K562 (cell line): Measurements from ENCODE around the gene ADM5.

Experiments used
- ERF ChIP-seq: fragments of 450-650 bp; formaldehyde crosslinking; IDR thresholded peaks from 2 replicates; pipeline ENCODE4 v1.4.0; 2020; ENCODE audit warnings: mild to moderate bottlenecking, mixed read lengths
- EZH2 ChIP-seq: IDR thresholded peaks from 2 replicates; pipeline ENCODE4 v1.6.1; 2012; ENCODE audit warnings: low read depth, mild to moderate bottlenecking, inconsistent platforms, low read length, borderline replicate concordance
- FOXK2 ChIP-seq, 2 experiments: fragments of 450-650 bp; IDR thresholded peaks in 1 of 2; conservative IDR thresholded peaks in 1 of 2; 2 replicates each; pipeline ENCODE4 v1.6.1; 2016; ENCODE audit warnings: low read depth in 2 of 2, mild to moderate bottlenecking in 1 of 2
- RFX5 ChIP-seq: IDR thresholded peaks from 2 replicates; pipeline ENCODE4 v1.6.1; 2011; ENCODE audit warnings: low read depth, mild to moderate bottlenecking, improper control_type of control experiment, low read length
- SAFB2 ChIP-seq: fragments of 200-400 bp; formaldehyde crosslinking; IDR thresholded peaks from 2 replicates; pipeline ENCODE4 v1.6.1; 2018; ENCODE audit warnings: borderline replicate concordance, low read length, low read depth, moderate library complexity; ENCODE audit not compliant: severe bottlenecking
- ZNF134 ChIP-seq: fragments of 250-450 bp; sonication (Bioruptor Pico); conservative IDR thresholded peaks from 2 replicates; pipeline ENCODE4 v1.4.0; 2020
- ZNF764 ChIP-seq: fragments of 250-450 bp; sonication (Bioruptor Pico); IDR thresholded peaks from 2 replicates; pipeline ENCODE4 v1.4.0; 2020; ENCODE audit warnings: low read depth, mild to moderate bottlenecking, moderate library complexity
- TF ChIP-seq, protein P1 (sequence below), 3 experiments: IDR thresholded peaks in 2 of 3; conservative IDR thresholded peaks in 1 of 3; 2 replicates each; pipeline ENCODE4 v1.5.1; 2011 to 2012; ENCODE audit warnings: low read length in 3 of 3, mild to moderate bottlenecking in 3 of 3, control low read depth in 2 of 3, improper control_type of control experiment in 1 of 3, inconsistent platforms in 1 of 3, low read depth in 1 of 3, mixed read lengths in 1 of 3, moderate library complexity in 1 of 3; ENCODE audit not compliant: insufficient read depth in 2 of 3

DNA sequence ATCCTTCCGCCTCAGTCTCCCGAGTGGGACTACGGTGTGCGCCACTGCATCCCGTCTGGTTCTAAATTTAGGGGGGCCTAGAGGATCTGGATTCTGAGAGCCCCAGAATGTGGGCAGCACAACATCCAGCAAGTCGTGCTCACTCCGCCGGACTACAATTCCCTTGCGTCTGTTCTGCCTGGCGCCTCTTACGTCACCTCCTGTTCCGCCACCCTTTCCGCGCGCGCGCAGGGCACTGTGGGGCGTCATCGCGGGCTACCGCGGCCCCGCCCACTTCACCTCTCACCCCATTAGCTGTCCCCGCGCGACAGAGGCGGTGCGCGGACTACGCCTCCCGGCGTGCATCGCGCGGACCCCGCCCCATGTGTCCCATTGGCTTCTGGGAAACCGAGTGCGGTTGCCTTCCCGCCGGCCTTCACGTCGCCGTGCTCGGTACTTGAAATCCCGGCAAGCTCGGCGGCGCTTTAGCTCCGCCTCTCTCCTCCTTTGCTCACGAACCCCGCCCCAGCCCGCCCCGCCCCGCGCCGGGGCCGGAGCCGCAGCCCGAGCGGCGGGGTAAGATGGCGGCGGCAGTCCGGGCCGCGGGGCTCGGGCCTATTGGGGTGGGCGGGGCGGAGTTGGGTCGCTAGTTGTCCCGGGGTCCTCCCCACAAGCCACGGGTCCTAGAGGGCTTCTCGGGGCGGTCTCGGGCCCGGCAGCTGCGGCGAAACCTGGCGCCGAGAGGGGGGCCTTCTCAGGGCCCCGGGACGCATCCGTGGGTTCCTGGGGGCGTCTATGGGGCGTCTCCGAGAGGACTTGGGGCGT, 47.5 kb upstream of the ADM5 start, which contains the start of gene SCAF1:
- peak; percentile 37; the same call in 1 of the 2 replicates for TF ChIP-seq RFX5
- TF ChIP-seq, protein P1, sequence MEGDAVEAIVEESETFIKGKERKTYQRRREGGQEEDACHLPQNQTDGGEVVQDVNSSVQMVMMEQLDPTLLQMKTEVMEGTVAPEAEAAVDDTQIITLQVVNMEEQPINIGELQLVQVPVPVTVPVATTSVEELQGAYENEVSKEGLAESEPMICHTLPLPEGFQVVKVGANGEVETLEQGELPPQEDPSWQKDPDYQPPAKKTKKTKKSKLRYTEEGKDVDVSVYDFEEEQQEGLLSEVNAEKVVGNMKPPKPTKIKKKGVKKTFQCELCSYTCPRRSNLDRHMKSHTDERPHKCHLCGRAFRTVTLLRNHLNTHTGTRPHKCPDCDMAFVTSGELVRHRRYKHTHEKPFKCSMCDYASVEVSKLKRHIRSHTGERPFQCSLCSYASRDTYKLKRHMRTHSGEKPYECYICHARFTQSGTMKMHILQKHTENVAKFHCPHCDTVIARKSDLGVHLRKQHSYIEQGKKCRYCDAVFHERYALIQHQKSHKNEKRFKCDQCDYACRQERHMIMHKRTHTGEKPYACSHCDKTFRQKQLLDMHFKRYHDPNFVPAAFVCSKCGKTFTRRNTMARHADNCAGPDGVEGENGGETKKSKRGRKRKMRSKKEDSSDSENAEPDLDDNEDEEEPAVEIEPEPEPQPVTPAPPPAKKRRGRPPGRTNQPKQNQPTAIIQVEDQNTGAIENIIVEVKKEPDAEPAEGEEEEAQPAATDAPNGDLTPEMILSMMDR (IDR thresholded peaks at IDR 0.05 in 2 of 3, conservative IDR thresholded peaks at IDR 0.05 in 1 of 3; ENCODE audit: insufficient read depth in 2 of 3, low read depth in 1 of 3, low read length in 3 of 3) = no peak
- no peak for TF ChIP-seq ERF (CRISPR knock-in tag)
- TF ChIP-seq ZNF134 = no peak
- no peak for TF ChIP-seq ZNF764 (CRISPR knock-in tag)
- TF ChIP-seq EZH2 = no peak
- peak in 1 of 2 experiments; percentile 61; a peak in 2 of 4 replicates for TF ChIP-seq FOXK2 (conservative IDR thresholded peaks at IDR 0.05 in 1 of 2, IDR thresholded peaks at IDR 0.05 in 1 of 2; ENCODE audit: low read depth in 2 of 2)
- no peak for TF ChIP-seq SAFB2
